ENCODE results near the gene ABI3. TPM values are rescaled to one million over a fixed set of nuclear protein-coding genes. Genes with fewer than 3 reads are reported as not detected.

ABI3 gene
- total and polyA plus RNA-seq, 2 donors (not counting 1 experiment from before 2014, with no cell fraction given): 15.6 to 23.3 TPM

- H3K36me3 ChIP-seq (replicated peaks in 1 of 2; ENCODE audit: control extremely low read depth in 1 of 2, control insufficient read depth in 1 of 2, extremely low read depth in 1 of 2, insufficient read depth in 2 of 2, low read length in 1 of 2): no peaks in the 10 kb centered on the region
Observed at GRCh38 chr17:49266233-49266632, 55.7 kb downstream of the ABI3 start.

GRCh38 chr17:49267912-49268311 is 57.4 kb downstream of the ABI3 start:
- no peaks in the 10 kb centered on the region for H3K79me2 ChIP-seq (ENCODE audit: control insufficient read depth, insufficient read depth, low read length)

More at GRCh38 chr17:49266233-49266632, 55.7 kb downstream of the ABI3 start:
- CTCF ChIA-PET: no interaction called here
- Histone ChIP-seq H3K4me2 (replicated peaks; ENCODE audit: low read depth, low read length, poor library complexity, severe bottlenecking) (no peak overlapping the region), H2AFZ (ENCODE audit: insufficient read depth, low read depth, low read length, poor library complexity, severe bottlenecking) (no peak overlapping the region), H3K4me3 (ENCODE audit: control extremely low read depth in 1 of 5, extremely low read depth in 1 of 5, insufficient read depth in 1 of 5, low read depth in 2 of 5, low read length in 4 of 5) (no peak overlapping the region), H4K20me1 (ENCODE audit: control insufficient read depth, insufficient read depth, low read length, poor library complexity, severe bottlenecking) (no peaks in the 10 kb centered on the region), H3K4me1 (ENCODE audit: control insufficient read depth in 2 of 2, insufficient read depth in 2 of 2, low read length in 2 of 2) (peaks cover 0 to under 1% of the 10 kb centered on the region in 2 donors), H3K27ac (ENCODE audit: low read length in 2 of 2) (no peak overlapping the region), H3K79me2 (ENCODE audit: control insufficient read depth, insufficient read depth, low read length) (no peaks in the 10 kb centered on the region), H3K9ac (ENCODE audit: low read length) (no peak overlapping the region), H3K9me3 (ENCODE audit: control extremely low read depth in 1 of 3, control insufficient read depth in 2 of 3, insufficient read depth in 1 of 3, low read length in 2 of 3) (no peaks in the 10 kb centered on the region), H3K27me3 (replicated peaks in 1 of 4; ENCODE audit: control extremely low read depth in 1 of 4, control insufficient read depth in 3 of 4, insufficient read depth in 4 of 4, low read length in 3 of 4) (peaks cover 0 to 19% (median 2%) of the 10 kb centered on the region in 4 experiments)
- WGBS (ENCODE audit: insufficient coverage): 92% methylated on average over 2 of the region's 2 CpGs
- H3K9me3 Mint-ChIP-seq (ENCODE audit: insufficient read depth): no peaks in the 10 kb centered on the region
- peaks cover 20% of the 10 kb centered on the region for H3K27me3 Mint-ChIP-seq
- DNase-seq: no peak
- H3K4me3 Mint-ChIP-seq: no peak overlapping the region
- POLR2A ChIA-PET: no interaction called here
- no peak overlapping the region for H3K27ac Mint-ChIP-seq
- ATAC-seq (ENCODE audit: low read depth): no peak
- peaks cover under 1% of the 10 kb centered on the region for H3K4me1 Mint-ChIP-seq
- intact Hi-C loops (cut with micrococcal nuclease): no loop called here
- TF ChIP-seq CTCF (IDR thresholded peaks at IDR 0.05) (no peak), EZH2 (IDR thresholded peaks at IDR 0.05; ENCODE audit: borderline replicate concordance, insufficient read depth, low read depth, low read length, poor library complexity, severe bottlenecking) (no peak)

More at GRCh38 chr17:49267912-49268311, 57.4 kb downstream of the ABI3 start:
- POLR2A ChIA-PET: no interaction called here
- Histone ChIP-seq H3K9me3 (ENCODE audit: control extremely low read depth in 1 of 3, control insufficient read depth in 2 of 3, insufficient read depth in 1 of 3, low read length in 2 of 3) (no peaks in the 10 kb centered on the region), H3K4me2 (replicated peaks; ENCODE audit: low read depth, low read length, poor library complexity, severe bottlenecking) (no peak overlapping the region), H3K27ac (ENCODE audit: low read length in 2 of 2) (no peak overlapping the region), H3K4me1 (ENCODE audit: control insufficient read depth in 2 of 2, insufficient read depth in 2 of 2, low read length in 2 of 2) (no peaks in the 10 kb centered on the region), H3K9ac (ENCODE audit: low read length) (no peak overlapping the region), H3K4me3 (ENCODE audit: control extremely low read depth in 1 of 5, extremely low read depth in 1 of 5, insufficient read depth in 1 of 5, low read depth in 2 of 5, low read length in 4 of 5) (no peak overlapping the region), H3K36me3 (replicated peaks in 1 of 2; ENCODE audit: control extremely low read depth in 1 of 2, control insufficient read depth in 1 of 2, extremely low read depth in 1 of 2, insufficient read depth in 2 of 2, low read length in 1 of 2) (no peaks in the 10 kb centered on the region), H4K20me1 (ENCODE audit: control insufficient read depth, insufficient read depth, low read length, poor library complexity, severe bottlenecking) (no peaks in the 10 kb centered on the region), H3K27me3 (replicated peaks in 1 of 4; ENCODE audit: control extremely low read depth in 1 of 4, control insufficient read depth in 3 of 4, insufficient read depth in 4 of 4, low read length in 3 of 4) (peaks cover 0 to 12% (median 1%) of the 10 kb centered on the region in 4 experiments), H2AFZ (ENCODE audit: insufficient read depth, low read depth, low read length, poor library complexity, severe bottlenecking) (no peak overlapping the region)
- DNase-seq: no peak
- no peaks in the 10 kb centered on the region for H3K9me3 Mint-ChIP-seq (ENCODE audit: insufficient read depth)
- H3K27me3 Mint-ChIP-seq: peaks cover 16% of the 10 kb centered on the region
- H3K4me3 Mint-ChIP-seq: no peak overlapping the region
- TF ChIP-seq CTCF (IDR thresholded peaks at IDR 0.05): no peak
- no peak for TF ChIP-seq EZH2 (IDR thresholded peaks at IDR 0.05; ENCODE audit: borderline replicate concordance, insufficient read depth, low read depth, low read length, poor library complexity, severe bottlenecking)
- intact Hi-C loops (cut with micrococcal nuclease): no loop called here
- ATAC-seq (ENCODE audit: low read depth): no peak
- H3K27ac Mint-ChIP-seq: no peak overlapping the region
- 88% methylated on average over 3 of the region's 3 CpGs for WGBS (ENCODE audit: insufficient coverage)
- no peaks in the 10 kb centered on the region for H3K4me1 Mint-ChIP-seq
- CTCF ChIA-PET: interaction anchor here (1.5 kb wide), 1 partner anchor 88 kb away, joined by 5 read pairs; no protein-coding TSS in a partner anchor
